HepG2 (cell line): ENCODE results near the gene ANKRD42. TPM values are rescaled to one million over a fixed set of nuclear protein-coding genes. Genes with fewer than 3 reads are reported as not detected.

ENCODE experiments used
- CEBPB ChIP-seq: IDR thresholded peaks from 2 replicates; pipeline ENCODE4 v1.6.1; 2011; ENCODE audit warnings: low read depth, low read length, improper control_type of control experiment, borderline replicate concordance
- FOXA3 ChIP-seq: IDR thresholded peaks from 2 replicates; pipeline ENCODE4 v1.6.1; 2016; ENCODE audit warnings: missing genetic modification reagents, missing compliant biosample characterization
- GATAD1 ChIP-seq: IDR thresholded peaks from 2 replicates; pipeline ENCODE4 v1.6.1; 2016; ENCODE audit warnings: missing genetic modification reagents, missing compliant biosample characterization
- KAT8 ChIP-seq: IDR thresholded peaks from 2 replicates; pipeline ENCODE4 v1.6.1; 2016; ENCODE audit warnings: missing genetic modification reagents, missing compliant biosample characterization
- NR2F1 ChIP-seq, 2 experiments: fragments of 450-650 bp in 1 of 2; formaldehyde crosslinking in 1 of 2; IDR thresholded peaks; 2 replicates each; pipeline versions ENCODE4 v1.5.0 to v1.6.1; 2016 to 2020; ENCODE audit warnings: mild to moderate bottlenecking in 1 of 2, missing compliant biosample characterization in 1 of 2, missing genetic modification reagents in 1 of 2, moderate library complexity in 1 of 2
- PCBP1 ChIP-seq: fragments of 200-400 bp; formaldehyde crosslinking; IDR thresholded peaks from 2 replicates; pipeline ENCODE4 v1.6.1; 2017; ENCODE audit warnings: mild to moderate bottlenecking, low read depth, low read length, borderline replicate concordance
- PLSCR1 ChIP-seq: sonication (generic); formaldehyde crosslinking; IDR thresholded peaks from 2 replicates; pipeline ENCODE4 v1.5.0; 2020; ENCODE audit warnings: missing genetic modification reagents, mild to moderate bottlenecking, borderline replicate concordance
- RXRB ChIP-seq: IDR thresholded peaks from 2 replicates; pipeline ENCODE4 v1.6.1; 2016; ENCODE audit warnings: borderline replicate concordance, missing genetic modification reagents, missing compliant biosample characterization
- SALL1 ChIP-seq: sonication (generic); formaldehyde crosslinking; IDR thresholded peaks from 2 replicates; pipeline ENCODE4 v1.8.0; 2022; ENCODE audit warnings: mild to moderate bottlenecking, missing genetic modification reagents
- SOX13 ChIP-seq, 3 experiments: fragments of 450-650 bp in 1 of 3; sonication (generic) in 1 of 3; formaldehyde crosslinking in 1 of 3; IDR thresholded peaks in 2 of 3; conservative IDR thresholded peaks in 1 of 3; 2 replicates each; pipeline versions ENCODE4 v1.5.0 to v1.6.1; 2016 to 2020; ENCODE audit warnings: antibody characterized with exemption in 1 of 3, mild to moderate bottlenecking in 1 of 3, missing compliant biosample characterization in 1 of 3, missing genetic modification reagents in 1 of 3, moderate library complexity in 1 of 3
- SOX5 ChIP-seq: IDR thresholded peaks from 2 replicates; pipeline ENCODE4 v1.6.1; 2016; ENCODE audit warnings: borderline replicate concordance
- SOX6 ChIP-seq, 2 experiments: fragments of 450-650 bp in 1 of 2; sonication (generic) in 1 of 2; formaldehyde crosslinking in 1 of 2; IDR thresholded peaks; 2 replicates each; pipeline versions ENCODE4 v1.4.0 to v1.6.1; 2017 to 2020; ENCODE audit warnings: antibody characterized with exemption in 1 of 2, mild to moderate bottlenecking in 1 of 2, missing genetic modification reagents in 1 of 2
- TARDBP ChIP-seq: sonication (generic); formaldehyde crosslinking; IDR thresholded peaks from 2 replicates; pipeline ENCODE4 v1.8.0; 2022; ENCODE audit warnings: mild to moderate bottlenecking, missing genetic modification reagents
- ZNF441 ChIP-seq: sonication (generic); formaldehyde crosslinking; IDR thresholded peaks from 2 replicates; pipeline ENCODE4 v1.7.0; 2021; ENCODE audit warnings: missing genetic modification reagents, borderline replicate concordance
- ZNF576 ChIP-seq: sonication (generic); formaldehyde crosslinking; IDR thresholded peaks from 2 replicates; pipeline ENCODE4 v1.4.0; 2020; ENCODE audit warnings: mild to moderate bottlenecking, missing genetic modification reagents
- ZNF784 ChIP-seq: sonication (generic); formaldehyde crosslinking; IDR thresholded peaks from 2 replicates; pipeline ENCODE4 v1.5.1; 2020; ENCODE audit warnings: missing genetic modification reagents, mild to moderate bottlenecking, borderline replicate concordance
- ZSCAN12 ChIP-seq: sonication (generic); formaldehyde crosslinking; IDR thresholded peaks from 2 replicates; pipeline ENCODE4 v1.9.0; 2021; ENCODE audit warnings: mild to moderate bottlenecking, missing genetic modification reagents
- ZSCAN30 ChIP-seq: sonication (generic); formaldehyde crosslinking; IDR thresholded peaks from 2 replicates; pipeline ENCODE4 v1.5.0; 2020; ENCODE audit warnings: mild to moderate bottlenecking, missing genetic modification reagents
- polyA plus RNA-seq, 8 experiments: library from polyadenylated mRNA; depleted of rRNA in 3 of 8; stranded (reverse) in 7 of 8; unstranded in 1 of 8; fragments of >200 nt; fragmentation: Illumina TruSeq in 4 of 8; extraction: Trizol in 4 of 8; gene quantifications; 2 replicates each; pipeline versions ENCODE4 v1.2.1 to v1.2.3, GENCODE V29; 2011 to 2016; ENCODE audit warnings: low read depth in 4 of 8, missing spikeins in 1 of 8, mixed read lengths in 1 of 8; ENCODE audit not compliant: insufficient read depth in 1 of 8
- total RNA-seq, 5 experiments: library from RNA; depleted of rRNA; stranded (reverse); fragments of >200 nt; fragmentation: Illumina TruSeq; extraction: Trizol; gene quantifications; 2 replicates each; pipeline ENCODE4 v1.2.3, GENCODE V29; 2016; ENCODE audit warnings: low read depth in 1 of 5
- TF ChIP-seq, protein P1 (sequence below): sonication (generic); formaldehyde crosslinking; IDR thresholded peaks from 2 replicates; pipeline ENCODE4 v1.5.0; 2020; ENCODE audit warnings: missing genetic modification reagents

Gene ANKRD42
- total and polyA plus RNA-seq, 2 of the 13 experiments (the other 11 are each of a cell fraction or from before 2014, with no cell fraction given) = 2.2 to 3.7 TPM

DNA sequence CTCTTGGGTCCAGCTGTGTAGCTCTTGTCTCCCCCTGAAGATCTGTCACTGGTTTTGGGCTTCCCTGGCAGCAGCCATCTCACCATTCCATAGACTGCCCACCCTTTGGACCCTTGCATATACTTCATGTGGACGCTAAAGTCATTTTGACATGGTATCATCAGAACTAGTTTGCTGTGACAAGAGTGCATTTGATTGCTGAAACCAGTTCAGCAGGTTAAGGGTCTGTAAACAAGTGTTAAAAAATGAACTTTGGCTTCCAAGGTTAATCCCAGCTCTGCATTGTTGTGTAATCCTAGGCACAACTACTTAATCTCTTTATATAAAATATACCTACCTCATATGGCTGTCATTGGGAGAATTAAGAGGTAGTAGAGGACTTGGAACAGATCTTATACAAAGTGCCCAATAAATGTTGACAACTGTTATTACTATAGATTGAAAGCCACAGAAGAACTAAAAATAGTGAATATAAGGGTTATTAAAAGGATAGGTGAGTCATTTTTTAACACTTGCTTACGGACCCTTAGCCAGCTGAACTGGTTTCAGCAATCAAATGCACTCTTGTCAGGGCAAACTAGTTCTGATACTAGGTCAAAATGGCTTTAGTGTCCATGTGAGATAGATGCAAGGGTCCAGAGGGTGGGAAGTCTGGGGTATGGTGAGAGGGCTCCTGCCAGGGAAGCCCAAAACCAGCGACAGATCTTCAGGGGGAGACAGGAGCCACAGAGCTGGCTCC is 63.3 kb downstream of the ANKRD42 start (continued):
- TF ChIP-seq FOXA3 (CRISPR knock-in tag) = peak; percentile 83
- TF ChIP-seq GATAD1 (CRISPR knock-in tag) = peak; percentile 31; the same call in 1 of the 2 replicates
- TF ChIP-seq SALL1 = peak; percentile 67
- TF ChIP-seq, protein P1, sequence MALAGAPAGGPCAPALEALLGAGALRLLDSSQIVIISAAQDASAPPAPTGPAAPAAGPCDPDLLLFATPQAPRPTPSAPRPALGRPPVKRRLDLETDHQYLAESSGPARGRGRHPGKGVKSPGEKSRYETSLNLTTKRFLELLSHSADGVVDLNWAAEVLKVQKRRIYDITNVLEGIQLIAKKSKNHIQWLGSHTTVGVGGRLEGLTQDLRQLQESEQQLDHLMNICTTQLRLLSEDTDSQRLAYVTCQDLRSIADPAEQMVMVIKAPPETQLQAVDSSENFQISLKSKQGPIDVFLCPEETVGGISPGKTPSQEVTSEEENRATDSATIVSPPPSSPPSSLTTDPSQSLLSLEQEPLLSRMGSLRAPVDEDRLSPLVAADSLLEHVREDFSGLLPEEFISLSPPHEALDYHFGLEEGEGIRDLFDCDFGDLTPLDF (CRISPR knock-in tag) = no peak
- TF ChIP-seq NR2F1 (CRISPR knock-in tag; IDR thresholded peaks at IDR 0.05) = peak; percentile 55 to 80; a peak in 3 of 4 replicates
- no peak for TF ChIP-seq PLSCR1
- TF ChIP-seq PCBP1 = no peak
- TF ChIP-seq SOX5 = peak; percentile 29; the same call in 1 of the 2 replicates
- TF ChIP-seq ZSCAN30 (CRISPR knock-in tag) = no peak
- TF ChIP-seq KAT8 (CRISPR knock-in tag) = 0 out of 2 replicates have a peak, but pooled peaks have one; percentile 37
- no peak for TF ChIP-seq ZSCAN12
- TF ChIP-seq ZNF441 (CRISPR knock-in tag) = no peak
- TF ChIP-seq CEBPB = peak; percentile 69; the same call in 1 of the 2 replicates
- TF ChIP-seq TARDBP (CRISPR knock-in tag) = peak; percentile 22; the same call in 1 of the 2 replicates
- TF ChIP-seq ZNF784 (CRISPR knock-in tag) = 0 out of 2 replicates have a peak, but pooled peaks have one; percentile 30
- no peak for TF ChIP-seq SOX13 (IDR thresholded peaks at IDR 0.05)
- TF ChIP-seq SOX13 (CRISPR knock-in tag; conservative IDR thresholded peaks at IDR 0.05 in 1 of 2, IDR thresholded peaks at IDR 0.05 in 1 of 2) = peak in 1 of 2 experiments; percentile 60; a peak in 1 of 4 replicates
- no peak for TF ChIP-seq ZNF576 (CRISPR knock-in tag)
- TF ChIP-seq RXRB (CRISPR knock-in tag) = peak; percentile 73
- TF ChIP-seq SOX6 (IDR thresholded peaks at IDR 0.05) = no peak
- peak; percentile 36; the same call in 1 of the 2 replicates for TF ChIP-seq SOX6 (CRISPR knock-in tag; IDR thresholded peaks at IDR 0.05)
